HepG2 (cell line): ENCODE results near the gene RARG. TPM values are rescaled to one million over a fixed set of nuclear protein-coding genes. Genes with fewer than 3 reads are reported as not detected.

ENCODE experiments used
- ATAC-seq: fragments of 200-7000 bp; cut with Tn5 transposase; 3 replicates; pipeline ENCODE4 v1.9.1; 2020; ENCODE audit warnings: mild to moderate bottlenecking, moderate library complexity
- BruUV-seq: library from RNA; stranded (reverse); fragments of 400-500 nt; replicated peaks from 2 replicates; lab custom pipeline; 2021; lab: Mats Ljungman, UMichigan
- CTCF ChIA-PET: fragments of 300-600 bp; formaldehyde crosslinking; extraction: SDS; loops from one replicate; lab custom pipeline; 2021; ENCODE audit warnings: low total read pairs, inconsistent platforms, low intra/inter-chr PET ratio; lab: Yijun Ruan, JAX
- POLR2A ChIA-PET: fragments of 350-600 bp; sonication (Branson Sonifier 250); formaldehyde crosslinking; loops from one replicate; lab custom pipeline; 2020; ENCODE audit warnings: antibody characterized with exemption, inconsistent platforms; lab: Yijun Ruan, JAX
- DNase-seq: peaks from one replicate; pipeline ENCODE4 v3.0.0-alpha.2; 2015; ENCODE audit warnings: low spot score
- FAIRE-seq: peaks from 3 replicates; lab custom pipeline; 2011; peaks lifted over from hg19 to GRCh38; lab: Jason Lieb, UNC
- H2AFZ ChIP-seq: one replicate; pipeline ENCODE4 v1.6.1; 2011; ENCODE audit warnings: low read length, inconsistent platforms
- H3K27ac ChIP-seq: fragments of 300-600 bp; 3 replicates; pipeline ENCODE4 v1.8.0; 2011; ENCODE audit warnings: mixed run types, mild to moderate bottlenecking, mixed read lengths, low read length, inconsistent platforms; ENCODE audit not compliant: insufficient read depth; ENCODE audit errors: extremely low read length
- H3K27me3 ChIP-seq, 2 experiments: fragments of 200-600 bp in 1 of 2; 2 replicates in 1 of 2; 3 replicates in 1 of 2; pipeline versions ENCODE4 v1.6.0 to v1.8.0; 2011; ENCODE audit warnings: low read length in 2 of 2, mild to moderate bottlenecking in 2 of 2, moderate library complexity in 2 of 2, inconsistent platforms in 1 of 2; ENCODE audit not compliant: insufficient read depth in 2 of 2, control insufficient read depth in 1 of 2
- H3K36me3 ChIP-seq, 2 experiments: fragments of 200-600 bp in 1 of 2; replicated peaks in 1 of 2; 2 replicates in 1 of 2; 3 replicates in 1 of 2; pipeline versions ENCODE4 v1.5.1 to v1.8.0; 2011; ENCODE audit warnings: low read length in 2 of 2, inconsistent platforms in 1 of 2; ENCODE audit not compliant: insufficient read depth in 2 of 2, control insufficient read depth in 1 of 2
- H3K4me1 ChIP-seq: 2 replicates; pipeline ENCODE4 v1.5.1; 2012; ENCODE audit warnings: low read length, inconsistent platforms; ENCODE audit not compliant: insufficient read depth
- H3K4me2 ChIP-seq: 2 replicates; pipeline ENCODE4 v1.6.0; 2011; ENCODE audit warnings: low read depth, low read length, inconsistent platforms
- H3K4me3 ChIP-seq, 3 experiments: fragments of 200-600 bp in 1 of 3; sonication (generic), shearing (Covaris generic) in 1 of 3; replicated peaks in 1 of 3; 2 replicates each; pipeline ENCODE4 v1.5.1; 2011 to 2016; ENCODE audit warnings: low read length in 3 of 3, inconsistent platforms in 2 of 3, low read depth in 2 of 3, mild to moderate bottlenecking in 2 of 3, control low read depth in 1 of 3, mixed read lengths in 1 of 3; ENCODE audit not compliant: insufficient read depth in 1 of 3
- H3K79me2 ChIP-seq: one replicate; pipeline ENCODE4 v1.6.1; 2011; ENCODE audit warnings: low read length, inconsistent platforms; ENCODE audit not compliant: insufficient read depth
- H3K9ac ChIP-seq: 2 replicates; pipeline ENCODE4 v1.6.0; 2011; ENCODE audit warnings: mild to moderate bottlenecking, low read depth, low read length, inconsistent platforms; ENCODE audit not compliant: insufficient read depth
- H3K9me3 ChIP-seq: 2 replicates; pipeline ENCODE4 v1.5.1; 2012; ENCODE audit warnings: mild to moderate bottlenecking, low read length
- H4K20me1 ChIP-seq: 2 replicates; pipeline ENCODE4 v1.6.0; 2011; ENCODE audit warnings: inconsistent platforms, mild to moderate bottlenecking, low read length, moderate library complexity; ENCODE audit not compliant: insufficient read depth
- ARNT2 ChIP-seq: sonication (generic); formaldehyde crosslinking; IDR thresholded peaks from 2 replicates; pipeline ENCODE4 v1.8.0; 2022; ENCODE audit warnings: mild to moderate bottlenecking, low read depth, missing genetic modification reagents, moderate library complexity
- MAFF ChIP-seq: IDR thresholded peaks from 2 replicates; pipeline ENCODE4 v1.6.1; 2011; ENCODE audit warnings: low read depth, low read length, improper control_type of control experiment
- RBFOX2 ChIP-seq: fragments of 200-400 bp; formaldehyde crosslinking; IDR thresholded peaks from 2 replicates; pipeline ENCODE4 v1.6.1; 2017; ENCODE audit warnings: low read depth, mild to moderate bottlenecking, low read length
- THAP11 ChIP-seq: IDR thresholded peaks from 2 replicates; pipeline ENCODE4 v1.6.1; 2016; ENCODE audit warnings: missing biosample characterization, missing genetic modification reagents
- WGBS: methylation state at CpG from one replicate; pipeline ENCODE4 v1.1.6; 2017; ENCODE audit warnings: low lambda C conversion rate; 5-methylcytosine and 5-hydroxymethylcytosine counted together
- in situ Hi-C: cut with HindIII; loops from 2 replicates; pipeline ENCODE4 v1.10.0; 2017; ENCODE audit warnings: low pct_unique_long_range_greater_than_20kb; ENCODE audit not compliant: extremely low pct_ligation_motif_present
- intact Hi-C: fragments of 100-400 bp; cut with micrococcal nuclease; formaldehyde crosslinking; loops from one replicate; pipeline ENCODE4 v1.10.0; 2022; ENCODE audit not compliant: unreplicated experiment
- polyA plus RNA-seq, 8 experiments: library from polyadenylated mRNA; depleted of rRNA in 3 of 8; stranded (reverse) in 7 of 8; unstranded in 1 of 8; fragments of >200 nt; fragmentation: Illumina TruSeq in 4 of 8; extraction: Trizol in 4 of 8; gene quantifications; 2 replicates each; pipeline versions ENCODE4 v1.2.1 to v1.2.3, GENCODE V29; 2011 to 2016; ENCODE audit warnings: low read depth in 4 of 8, missing spikeins in 1 of 8, mixed read lengths in 1 of 8; ENCODE audit not compliant: insufficient read depth in 1 of 8
- total RNA-seq, 5 experiments: library from RNA; depleted of rRNA; stranded (reverse); fragments of >200 nt; fragmentation: Illumina TruSeq; extraction: Trizol; gene quantifications; 2 replicates each; pipeline ENCODE4 v1.2.3, GENCODE V29; 2016; ENCODE audit warnings: low read depth in 1 of 5

Gene RARG
- total and polyA plus RNA-seq, 2 of the 13 experiments (the other 11 are each of a cell fraction or from before 2014, with no cell fraction given), result 0.77 to 1.5 TPM

DNA sequence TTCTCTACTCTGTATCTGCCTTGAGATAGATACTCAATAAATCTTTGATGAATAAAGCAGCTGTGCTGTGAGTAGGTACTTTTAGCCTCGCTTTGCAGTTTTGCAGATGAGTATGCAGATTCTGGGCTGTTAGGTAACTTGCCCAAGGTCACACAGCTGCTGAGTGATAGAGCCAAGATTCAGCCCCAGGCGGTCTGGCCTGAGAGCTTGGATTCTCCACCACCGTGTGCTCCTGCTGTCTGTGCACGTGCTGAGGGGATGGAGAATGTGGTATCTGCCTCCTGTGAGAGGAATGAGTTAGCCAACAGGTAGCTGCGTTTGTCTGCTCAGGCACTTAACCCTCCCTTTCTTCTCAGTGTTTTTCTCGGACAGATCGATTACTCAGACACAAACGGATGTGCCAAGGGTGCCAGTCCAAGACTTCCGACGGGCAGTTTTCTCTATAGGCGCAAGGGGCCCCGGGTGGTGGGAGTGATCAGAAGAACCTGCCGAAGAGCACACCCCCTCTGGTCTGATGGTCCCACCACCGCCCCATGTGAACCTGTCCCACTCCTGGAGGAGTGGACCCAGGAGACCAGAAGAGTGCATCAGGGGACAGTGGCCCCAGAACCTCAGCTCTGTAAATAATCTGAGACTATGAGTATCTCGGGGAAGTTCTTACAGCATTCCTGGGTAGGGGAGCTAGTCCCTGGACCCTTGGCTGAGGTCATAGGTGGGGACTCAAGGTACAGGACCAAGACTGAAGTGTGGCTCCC lies 44.7 kb downstream of the RARG start:
- ATAC-seq (no peak), DNase-seq (no peak), FAIRE-seq (no peak)
- H3K4me2 ChIP-seq, result no peak overlapping the region
- H3K4me3 ChIP-seq, result no peak overlapping the region
- no peak overlapping the region for H3K27ac ChIP-seq
- H3K9me3 ChIP-seq, result no peaks in the 10 kb centered on the region
- no TSS peak for BruUV-seq
- no peak overlapping the region for H2AFZ ChIP-seq
- peaks cover 28% of the 10 kb centered on the region for H3K4me1 ChIP-seq
- peaks cover 14% of the 10 kb centered on the region for H4K20me1 ChIP-seq
- H3K9ac ChIP-seq, result no peak overlapping the region
- WGBS, result 93% methylated on average over 15 of the region's 15 CpGs
- intact Hi-C loops, result no loop called here
- H3K79me2 ChIP-seq, result peaks cover 18% of the 10 kb centered on the region
- POLR2A ChIA-PET, result interaction anchor here (0.6 to 1.4 kb wide), 6 partner anchors 12 to 135 kb away, joined by 3 to 6 read pairs (median 3); partner anchors contain the start of gene PFDN5
- in situ Hi-C loops, result no loop called here
- CTCF ChIA-PET, result no interaction called here
- no peaks in the 10 kb centered on the region for H3K27me3 ChIP-seq
- peaks cover 27 to 63% of the 10 kb centered on the region in 2 experiments for H3K36me3 ChIP-seq
- TF ChIP-seq MAFF (0 out of 2 replicates have a peak, but pooled peaks have one; percentile 3), ARNT2 (CRISPR knock-in tag) (no peak)
- TF ChIP-seq, all 625 proteins: peak for 1

DNA sequence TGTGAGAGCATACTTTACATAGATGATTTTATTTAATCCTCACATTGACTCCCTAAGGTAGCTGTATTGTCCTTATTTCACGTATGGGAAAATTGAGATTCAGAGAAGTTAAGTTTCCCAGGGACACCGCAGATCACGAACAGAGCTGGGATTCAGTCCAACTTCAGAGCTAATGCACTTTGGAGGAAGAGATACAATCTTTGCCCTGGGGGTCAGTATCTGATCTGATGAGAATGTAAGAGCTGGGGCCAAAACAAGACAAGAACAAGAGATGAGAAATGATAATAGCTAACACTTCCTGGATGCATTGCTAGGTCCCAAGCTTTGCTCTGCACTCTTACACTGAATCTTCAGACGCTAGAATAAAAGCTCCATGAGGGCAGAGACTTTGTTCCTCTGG lies 45.3 kb downstream of the RARG start:
- no peak overlapping the region for H3K27ac ChIP-seq
- CTCF ChIA-PET, result no interaction called here
- WGBS, result 97% methylated on average over 4 of the region's 4 CpGs
- no peak for FAIRE-seq
- H3K27me3 ChIP-seq, result no peaks in the 10 kb centered on the region
- TF ChIP-seq THAP11 (CRISPR knock-in tag), result no peak
- TF ChIP-seq RBFOX2, result 0 out of 2 replicates have a peak, but pooled peaks have one; percentile 27
- BruUV-seq, result no TSS peak
- no peak overlapping the region for H3K4me3 ChIP-seq
- peaks cover 24% of the 10 kb centered on the region for H3K79me2 ChIP-seq
- POLR2A ChIA-PET, result interaction anchor here (0.6 to 1.4 kb wide), 7 partner anchors 12 to 134 kb away, joined by 3 to 6 read pairs (median 3); partner anchors contain the start of gene PFDN5
- H4K20me1 ChIP-seq, result peaks cover 18% of the 10 kb centered on the region
- H3K9me3 ChIP-seq, result no peaks in the 10 kb centered on the region
- in situ Hi-C loops (no loop called here), intact Hi-C loops (no loop called here)
- H3K4me1 ChIP-seq, result peaks cover 34% of the 10 kb centered on the region
- H2AFZ ChIP-seq, result no peak overlapping the region
- DNase-seq, result no peak
- H3K9ac ChIP-seq, result no peak overlapping the region
- ATAC-seq, result no peak
- no peak overlapping the region for H3K4me2 ChIP-seq
- peaks cover 29 to 69% of the 10 kb centered on the region in 2 experiments for H3K36me3 ChIP-seq
